Measurements from ENCODE around the gene PBX3. TPM values are rescaled to one million over a fixed set of nuclear protein-coding genes. Genes with fewer than 3 reads are reported as not detected.

Gene PBX3
- total RNA-seq, 1 donor from 2014 or later: 4.6 TPM

DNA sequence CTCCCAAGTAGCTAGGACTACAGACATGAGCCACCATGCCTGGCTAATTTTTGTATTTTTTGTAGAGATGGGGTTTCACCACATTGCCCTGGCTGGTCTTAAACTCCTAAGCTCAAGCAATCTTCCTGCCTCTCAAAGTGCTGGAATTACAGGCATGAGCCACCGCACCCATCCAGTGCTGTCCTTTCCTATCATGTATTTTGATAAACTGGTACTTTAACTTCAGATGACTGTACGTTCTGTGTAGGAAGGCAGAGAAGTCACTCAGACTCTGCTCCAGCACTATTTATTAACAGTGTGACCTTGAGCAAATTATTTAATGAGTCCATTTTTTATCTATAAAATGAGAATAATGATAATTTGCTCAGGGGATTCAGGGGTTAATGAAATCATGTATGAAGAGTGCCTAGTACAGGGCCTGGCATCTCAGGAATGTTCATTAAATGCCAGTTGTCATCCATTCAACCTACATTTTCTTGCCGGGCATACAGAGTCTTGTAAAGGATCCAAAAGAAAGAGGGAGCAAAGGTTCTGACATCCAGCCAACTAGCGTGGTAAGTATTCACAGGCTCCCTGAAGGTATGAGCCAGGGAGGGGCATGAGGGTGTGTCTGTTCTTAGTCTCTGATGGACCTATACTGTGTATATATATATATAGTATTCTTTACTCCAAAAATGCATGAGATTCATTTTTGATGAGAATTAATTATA lies 201.9 kb downstream of the PBX3 start:
- no peak for DNase-seq (ENCODE audit: low read depth in 2 of 2)

DNA sequence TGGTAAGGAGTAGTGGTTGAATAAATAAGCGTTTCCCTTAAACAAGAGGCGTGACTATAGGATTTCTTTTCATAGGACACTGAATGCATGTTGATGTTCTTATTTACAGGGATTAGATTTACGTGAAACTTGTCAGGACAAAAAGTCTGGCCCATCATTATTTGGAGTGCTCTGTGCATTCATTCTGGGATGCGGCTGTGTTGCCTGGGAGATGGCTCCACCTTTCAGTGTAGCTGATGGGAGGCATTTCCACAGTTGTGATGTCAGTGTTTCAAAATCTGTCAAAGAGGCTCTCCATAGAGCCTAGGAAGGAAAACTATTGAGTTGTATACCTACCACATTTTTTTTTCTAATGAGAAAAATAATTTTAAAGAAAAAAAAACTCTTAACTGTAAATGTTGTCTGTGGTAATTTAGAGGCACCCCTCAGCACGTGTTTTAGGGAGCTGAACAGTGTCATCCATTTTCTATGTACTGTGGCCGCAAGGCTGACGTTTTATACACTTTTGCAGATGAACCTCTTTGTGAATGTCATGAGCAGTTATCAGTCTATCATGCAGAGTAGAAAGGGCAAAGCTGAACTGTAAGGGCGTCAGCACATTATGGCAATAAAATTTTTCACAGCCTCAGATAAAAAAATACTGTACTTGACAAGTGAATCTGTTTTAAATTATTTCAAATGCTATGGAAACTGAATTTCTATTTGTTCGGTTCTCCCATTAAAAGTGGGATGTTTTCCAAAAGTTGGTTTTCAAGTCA lies 202.7 kb downstream of the PBX3 start:
- DNase-seq (ENCODE audit: low read depth in 2 of 2): no peak

DNA sequence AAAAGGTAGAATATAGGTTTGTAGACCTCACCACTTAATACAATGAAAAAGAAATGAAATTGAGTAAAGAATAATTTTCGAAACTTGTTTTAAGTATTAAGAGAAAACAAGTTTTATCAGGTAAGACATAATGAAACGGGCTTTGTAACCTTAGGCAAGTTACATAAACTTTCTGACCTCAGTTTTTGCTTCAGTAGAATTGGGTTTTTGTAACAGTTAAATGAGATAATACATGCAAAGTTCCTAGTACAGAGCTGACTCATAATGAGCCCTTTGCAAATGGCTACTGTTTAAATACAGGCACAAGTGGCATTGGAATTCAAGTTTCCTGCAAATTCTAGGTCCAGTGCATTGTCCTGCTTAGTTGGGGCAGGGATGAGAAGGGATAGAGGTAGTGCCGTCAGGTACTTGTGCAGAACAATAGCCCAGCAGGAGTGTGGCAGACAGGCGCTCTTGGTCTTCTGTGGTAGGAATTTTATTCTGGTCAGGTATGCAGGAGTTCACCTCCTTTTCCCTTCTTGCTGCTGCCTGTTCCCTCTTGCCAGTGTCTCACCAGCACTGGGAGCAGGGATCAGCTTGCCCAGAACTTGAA lies 203.8 kb downstream of the PBX3 start:
- no peak for DNase-seq (ENCODE audit: low read depth in 2 of 2)

DNA sequence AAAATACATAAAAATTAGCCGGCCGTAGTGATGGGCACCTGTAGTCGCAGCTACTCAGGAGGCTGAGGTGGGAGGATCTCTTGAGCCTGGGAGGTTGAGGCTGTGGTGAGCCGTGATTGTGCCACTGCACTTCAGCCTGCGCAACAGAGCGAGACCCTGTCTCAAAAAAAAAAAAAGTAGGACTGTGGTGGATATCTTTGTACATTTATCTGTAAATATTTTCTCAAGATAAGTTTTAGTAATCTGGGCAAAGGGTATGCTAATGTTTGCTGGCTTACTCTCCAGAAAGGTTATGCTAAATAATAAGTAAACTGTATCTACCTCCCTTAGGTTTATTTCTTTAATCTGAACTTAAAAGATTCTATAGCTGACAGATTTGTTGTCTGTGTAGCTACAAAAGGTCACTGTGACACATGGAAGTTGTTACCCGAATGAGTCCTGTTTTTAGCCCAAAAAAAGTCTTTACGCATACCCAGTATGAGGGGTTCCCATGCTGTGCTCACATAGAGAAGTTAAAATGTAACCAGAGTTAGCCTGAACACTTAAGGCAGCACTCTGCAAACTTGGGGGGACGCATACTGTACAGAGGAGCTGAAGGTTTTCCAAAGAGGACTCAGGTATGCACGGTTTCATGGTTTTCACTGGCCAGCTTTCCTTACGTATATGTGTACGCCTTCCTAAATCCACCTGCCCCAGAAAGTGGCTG lies 206.3 kb downstream of the PBX3 start:
- DNase-seq (ENCODE audit: low read depth in 2 of 2): no peak

DNA sequence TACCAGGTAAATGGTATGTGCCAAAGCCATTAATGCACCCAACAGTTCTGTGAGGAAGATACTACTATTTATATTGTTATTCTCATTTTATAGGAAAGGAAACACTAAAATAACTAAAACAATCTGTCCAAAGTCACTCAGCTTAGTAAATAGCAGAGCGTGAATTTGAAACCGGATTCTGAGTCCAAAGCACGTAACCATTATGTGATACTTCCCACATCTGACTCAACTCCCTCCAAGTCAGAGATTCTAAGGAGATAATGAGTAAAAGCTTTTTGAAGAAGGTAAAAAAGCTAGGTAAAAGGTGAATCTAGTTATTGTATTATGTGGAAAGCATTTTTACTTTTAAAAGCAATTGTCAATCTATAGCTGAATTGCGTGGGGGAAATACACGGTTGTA lies 208.9 kb downstream of the PBX3 start:
- DNase-seq (ENCODE audit: low read depth in 2 of 2): no peak

DNA sequence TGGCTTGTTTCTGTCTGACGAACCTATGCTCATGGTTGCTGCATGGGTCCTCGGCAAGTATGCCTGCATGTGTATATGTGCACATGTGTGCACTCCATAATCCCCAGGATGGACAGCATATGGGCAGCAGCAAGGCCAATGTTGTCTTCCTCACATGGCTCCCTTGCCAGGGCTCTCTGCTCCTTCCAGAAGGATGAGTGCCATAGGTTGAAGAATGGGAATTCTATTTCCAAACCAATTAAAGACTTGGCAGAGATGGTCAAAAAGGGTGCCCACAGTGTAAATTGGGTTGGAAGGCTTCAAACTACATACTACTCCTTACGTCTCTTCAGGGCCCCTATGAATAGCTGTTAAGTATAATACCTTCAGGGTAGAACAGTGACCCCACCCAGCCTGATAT lies 212.1 kb downstream of the PBX3 start:
- DNase-seq (ENCODE audit: low read depth in 2 of 2): no peak

DNA sequence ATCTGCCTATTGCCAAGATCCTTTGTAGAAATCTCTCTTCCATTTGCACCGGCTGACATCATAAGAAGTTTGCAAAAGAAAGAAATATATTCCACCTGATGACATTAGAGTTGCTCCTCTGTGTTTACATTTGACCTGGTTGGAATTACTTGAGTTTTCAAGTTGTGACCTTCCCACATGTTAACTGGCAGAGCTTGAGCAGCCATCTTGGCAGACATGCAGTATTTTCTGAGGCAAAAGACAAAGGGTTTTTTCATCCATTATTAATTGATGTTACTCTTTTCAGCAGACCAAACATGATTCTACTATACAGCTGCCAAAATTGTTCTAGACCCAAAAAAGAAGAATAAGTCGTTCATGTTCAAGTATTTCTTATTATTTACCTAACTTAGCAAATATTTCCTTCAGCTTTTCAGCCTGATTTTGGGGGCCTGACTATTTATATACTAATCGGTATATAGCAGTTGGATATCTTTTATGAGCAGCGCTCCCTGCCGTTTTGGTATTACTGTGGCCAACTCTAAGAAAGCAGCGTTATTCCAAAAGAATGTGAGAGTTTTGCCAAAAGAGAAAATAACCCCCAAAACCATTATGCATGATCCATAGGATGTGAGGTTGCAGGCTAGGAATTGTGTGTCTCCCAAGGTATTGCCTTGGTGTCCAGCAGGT lies 212.9 kb downstream of the PBX3 start:
- no peak for DNase-seq (ENCODE audit: low read depth in 2 of 2)

DNA sequence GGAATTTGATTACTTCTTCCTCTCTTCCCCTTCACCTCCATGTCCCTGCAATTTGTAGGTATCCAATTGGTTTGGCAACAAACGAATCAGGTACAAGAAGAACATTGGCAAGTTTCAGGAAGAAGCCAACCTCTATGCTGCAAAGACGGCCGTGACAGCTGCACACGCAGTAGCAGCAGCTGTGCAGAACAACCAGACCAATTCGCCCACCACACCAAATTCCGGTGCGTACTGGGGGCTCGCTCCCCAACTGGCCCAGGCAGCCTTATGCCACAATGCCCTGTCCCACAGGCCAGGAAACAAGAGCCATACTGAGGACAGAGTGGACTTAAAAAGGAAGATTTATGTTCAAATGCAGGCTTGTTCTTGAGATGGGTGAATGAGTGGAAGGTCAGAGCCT lies 213.5 kb downstream of the PBX3 start:
- DNase-seq (ENCODE audit: low read depth in 2 of 2): no peak

DNA sequence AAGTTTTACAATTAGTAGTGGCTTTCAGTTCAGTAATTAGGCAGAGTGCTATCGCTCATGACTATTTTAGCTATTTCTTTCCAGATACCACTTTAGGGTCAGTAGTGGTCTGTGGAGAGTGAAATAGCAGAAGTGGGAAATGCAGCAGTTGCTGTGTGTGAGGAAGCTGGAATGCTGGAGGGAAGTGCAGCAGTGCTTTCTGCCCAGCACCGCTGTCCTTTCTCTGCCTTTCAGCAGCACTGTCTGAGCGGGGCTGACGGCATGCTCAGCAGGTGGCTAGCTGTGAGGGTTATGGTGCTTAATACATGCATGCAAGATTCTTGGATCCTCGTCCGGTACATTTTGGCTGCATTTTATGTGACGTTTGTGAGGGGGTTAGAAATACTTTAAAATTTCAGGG lies 213.9 kb downstream of the PBX3 start:
- no peak for DNase-seq (ENCODE audit: low read depth in 2 of 2)

DNA sequence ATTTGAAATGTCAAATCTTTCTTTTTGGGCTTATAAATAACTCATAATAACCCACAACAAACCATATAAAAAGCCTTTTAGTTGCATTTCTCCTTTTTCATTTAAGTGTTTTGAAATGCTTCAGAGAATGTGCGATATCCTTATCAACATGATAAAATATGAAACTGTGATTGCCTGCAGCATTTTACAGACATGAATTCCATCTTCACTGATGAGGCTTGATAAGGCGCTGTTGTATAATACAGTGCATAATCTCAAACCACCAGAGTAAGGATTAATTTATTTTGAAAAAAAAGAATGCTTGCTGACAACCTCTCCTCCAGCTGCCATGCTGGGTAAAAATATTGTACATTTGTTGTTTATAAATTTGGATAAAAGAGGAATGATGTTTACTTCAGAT lies 216.8 kb downstream of the PBX3 start:
- DNase-seq (ENCODE audit: low read depth in 2 of 2): no peak

DNA sequence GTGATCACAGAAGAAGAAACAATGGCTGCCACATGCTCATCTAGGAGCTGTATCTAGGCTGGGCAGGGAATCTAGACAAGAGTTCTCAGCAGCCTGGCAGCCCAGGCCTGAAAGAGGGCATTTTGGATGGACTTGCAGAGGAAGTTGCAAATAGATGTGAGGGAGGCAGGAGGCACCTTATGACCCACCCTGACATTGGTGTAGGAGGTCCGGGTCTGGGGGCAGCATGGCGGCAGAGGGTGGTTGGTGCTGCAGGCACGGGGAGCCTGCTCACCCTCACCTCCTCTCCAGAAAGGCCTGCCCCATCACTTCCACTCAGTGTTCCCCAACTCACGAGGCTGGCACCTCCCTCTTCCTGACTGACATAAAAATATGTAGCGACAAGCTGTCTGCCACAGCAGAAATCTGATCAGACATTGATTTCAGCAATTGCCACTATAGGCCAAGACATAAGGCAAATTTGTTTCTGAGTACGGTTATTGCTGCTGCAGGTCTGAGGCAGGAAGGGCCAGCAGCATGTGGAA lies 217.6 kb downstream of the PBX3 start:
- no peak for DNase-seq (ENCODE audit: low read depth in 2 of 2)

DNA sequence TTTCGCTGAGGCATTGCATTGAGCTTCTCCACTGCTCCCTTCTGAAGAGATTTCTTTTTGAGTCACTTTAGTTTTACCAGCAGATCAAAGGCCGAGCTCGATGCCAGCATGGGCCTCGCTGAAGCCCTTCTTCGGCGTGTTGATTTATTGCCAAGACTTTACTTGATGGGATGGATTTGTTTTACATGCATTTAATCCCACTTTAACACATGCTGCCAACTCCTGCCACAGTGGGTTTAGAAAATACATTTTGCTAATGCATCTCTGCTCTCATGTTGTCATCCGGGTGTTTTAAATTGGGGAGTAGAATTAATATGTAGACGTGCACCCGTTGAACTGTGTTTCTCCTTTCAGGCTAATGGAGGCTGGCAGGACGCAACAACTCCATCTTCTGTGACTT lies 218.3 kb downstream of the PBX3 start:
- DNase-seq (ENCODE audit: low read depth in 2 of 2): no peak

DNA sequence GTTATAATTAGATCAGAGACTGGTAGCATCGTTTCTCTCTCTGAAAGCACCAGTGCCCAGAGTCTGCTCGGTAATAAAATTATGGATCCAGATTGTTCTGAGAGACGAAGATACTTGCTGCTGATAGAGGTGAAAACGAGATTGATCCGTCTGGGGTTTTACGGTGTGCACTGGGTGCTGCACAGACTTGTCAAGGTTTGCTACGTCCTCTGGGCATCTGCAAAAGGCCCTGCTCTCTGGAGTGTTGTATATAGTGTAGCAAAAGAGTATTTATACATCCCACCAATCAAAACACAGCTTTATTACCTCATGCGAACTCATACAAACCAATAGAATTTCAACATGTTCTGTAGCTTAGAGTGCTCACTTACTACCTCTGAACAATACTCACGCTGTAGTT lies 219.3 kb downstream of the PBX3 start:
- no peak for DNase-seq (ENCODE audit: low read depth in 2 of 2)

DNA sequence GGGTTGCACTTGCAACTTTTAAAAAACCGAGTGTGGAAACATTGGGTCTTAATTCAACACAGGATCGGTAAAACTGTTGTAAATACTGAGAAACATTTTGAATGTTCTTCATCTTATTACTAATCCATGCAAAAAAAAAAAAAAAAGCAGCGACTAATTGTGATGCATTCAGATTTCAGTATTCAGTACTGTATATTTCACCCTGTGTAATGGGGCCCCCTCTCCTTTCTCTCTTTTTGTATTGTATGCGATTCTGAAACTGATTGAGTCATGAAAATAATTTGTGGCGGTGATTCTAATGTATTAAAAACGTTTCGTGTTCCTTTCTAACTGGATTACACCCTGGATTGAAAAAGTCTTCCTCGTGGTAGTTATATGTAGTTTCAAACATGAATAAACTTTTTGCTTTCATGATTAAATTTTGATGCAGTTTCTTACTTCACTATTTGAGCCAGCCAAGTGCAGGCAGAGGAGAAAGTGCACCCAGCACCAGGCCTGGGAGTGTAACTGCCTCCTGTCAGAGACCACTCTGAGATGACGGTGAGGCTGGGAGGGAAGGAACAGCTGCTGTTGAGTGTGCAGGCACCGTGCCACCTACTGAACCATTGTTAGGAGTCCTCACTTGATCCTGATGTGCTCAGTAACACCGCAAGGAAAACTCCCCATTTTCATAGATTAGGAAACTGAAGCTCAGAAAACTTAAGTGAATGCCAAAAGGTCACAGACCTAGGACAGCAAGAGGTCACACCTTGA lies 220.0 kb downstream of the PBX3 start:
- no peak for DNase-seq (ENCODE audit: low read depth in 2 of 2)

DNA sequence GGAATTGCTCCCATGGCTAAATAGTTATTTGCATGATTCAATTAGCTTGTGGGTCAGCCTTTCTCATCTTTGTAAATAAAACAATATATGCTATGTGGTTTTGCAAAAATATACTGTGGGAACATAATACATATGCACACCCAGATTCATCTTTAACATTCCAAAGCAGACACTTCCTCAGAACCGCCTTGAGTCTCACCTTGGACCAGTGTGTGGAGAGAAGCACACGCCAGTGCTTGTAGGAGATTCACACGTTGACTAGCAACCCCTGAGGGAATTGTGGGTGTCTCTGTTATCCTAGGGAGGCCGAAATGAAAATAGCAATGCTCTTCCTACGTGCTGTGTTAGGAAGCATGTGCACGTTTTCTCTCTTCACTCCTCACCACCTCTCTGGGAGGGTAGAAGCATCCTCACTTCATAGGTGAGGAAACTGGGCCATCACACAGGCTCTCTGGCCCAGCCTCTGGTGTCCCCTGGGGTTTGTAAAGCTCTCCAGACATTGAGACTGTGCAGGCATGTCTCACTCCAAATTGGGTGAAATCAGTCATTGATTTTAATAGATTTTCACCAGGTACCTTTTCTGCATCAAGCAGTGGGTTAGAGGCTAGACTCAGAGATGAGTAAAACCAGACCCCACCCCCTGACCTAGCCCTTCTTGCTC lies 221.7 kb downstream of the PBX3 start:
- no peak for DNase-seq (ENCODE audit: low read depth in 2 of 2)

DNA sequence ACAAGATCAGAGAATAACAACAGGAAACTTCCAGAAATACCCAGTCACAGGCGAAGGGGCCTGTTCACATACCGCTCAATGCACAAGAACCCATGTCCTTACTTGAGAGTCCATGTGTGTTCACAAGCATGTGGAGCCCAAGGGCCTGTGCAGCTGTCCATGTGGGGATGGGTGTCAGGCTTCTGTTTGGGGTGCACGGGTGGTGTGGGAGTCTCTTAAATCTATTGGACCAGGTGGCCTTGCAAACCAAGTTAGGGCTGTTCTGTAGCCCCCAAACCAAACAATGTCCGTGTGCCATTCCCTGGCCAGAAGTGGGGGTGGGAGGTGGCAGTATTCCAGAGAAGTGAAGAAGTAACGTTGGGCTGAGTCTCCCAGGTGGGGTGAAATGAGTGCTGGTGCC lies 222.3 kb downstream of the PBX3 start:
- DNase-seq (ENCODE audit: low read depth in 2 of 2): no peak

DNA sequence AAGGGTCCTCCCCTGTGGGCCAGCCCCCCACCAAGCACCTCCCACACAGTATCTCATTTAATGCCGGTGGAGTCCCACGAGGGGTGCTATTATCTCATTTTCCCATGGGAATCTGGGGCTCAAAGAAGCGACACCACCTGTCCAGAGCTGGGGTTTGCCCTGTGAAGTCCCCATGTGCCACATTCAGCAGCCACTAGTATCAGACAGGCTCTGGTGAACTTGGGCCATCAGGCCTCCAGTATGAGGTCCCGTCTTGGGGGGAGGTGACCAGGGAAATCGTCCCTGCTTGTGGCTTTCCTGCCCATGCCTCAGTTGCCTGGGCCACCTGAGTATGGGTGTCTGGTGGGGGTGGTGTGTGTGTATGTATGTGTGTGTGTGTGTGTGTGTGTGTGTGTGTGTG lies 222.7 kb downstream of the PBX3 start:
- no peak for DNase-seq (ENCODE audit: low read depth in 2 of 2)

DNA sequence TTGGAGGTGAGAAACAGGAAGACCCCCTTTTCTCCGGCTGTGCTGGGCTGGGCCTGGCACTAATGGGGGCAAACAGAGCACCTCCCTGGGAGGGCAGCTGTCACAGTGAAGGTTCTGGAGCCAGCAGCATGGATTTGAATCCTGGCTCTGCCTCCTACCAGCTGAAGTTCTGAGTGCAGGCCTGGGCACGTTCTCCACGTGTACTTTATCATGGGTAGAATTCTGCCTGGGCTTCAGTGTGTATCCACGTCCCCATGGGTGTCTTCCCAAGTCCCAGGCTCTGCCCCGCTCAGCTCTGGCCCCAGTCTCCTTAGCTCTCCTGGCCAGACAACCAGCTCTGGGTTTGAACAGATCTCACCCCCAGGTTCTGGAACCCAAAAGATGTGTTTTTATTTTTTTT lies 223.2 kb downstream of the PBX3 start:
- DNase-seq (ENCODE audit: low read depth in 2 of 2): no peak

DNA sequence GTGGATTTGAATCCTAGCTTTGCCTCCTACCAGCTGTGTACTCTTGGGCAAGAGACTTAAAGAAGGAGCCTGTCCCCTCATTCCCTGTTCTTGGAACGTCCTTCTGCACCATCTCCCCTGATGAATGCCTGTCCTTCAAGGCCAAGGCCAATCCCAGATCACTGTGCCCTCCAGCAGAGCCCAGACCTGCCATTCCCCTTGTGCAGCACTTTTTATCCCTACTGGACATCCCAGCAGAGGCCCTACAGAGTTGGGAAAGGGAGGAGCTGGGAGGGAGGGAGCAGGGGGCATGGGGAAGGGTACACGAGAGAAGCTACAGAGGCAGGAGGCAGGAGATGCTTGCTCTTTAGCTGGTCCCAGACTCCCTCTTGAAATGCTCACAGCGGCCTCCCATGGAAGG lies 223.9 kb downstream of the PBX3 start:
- DNase-seq (ENCODE audit: low read depth in 2 of 2): no peak

DNA sequence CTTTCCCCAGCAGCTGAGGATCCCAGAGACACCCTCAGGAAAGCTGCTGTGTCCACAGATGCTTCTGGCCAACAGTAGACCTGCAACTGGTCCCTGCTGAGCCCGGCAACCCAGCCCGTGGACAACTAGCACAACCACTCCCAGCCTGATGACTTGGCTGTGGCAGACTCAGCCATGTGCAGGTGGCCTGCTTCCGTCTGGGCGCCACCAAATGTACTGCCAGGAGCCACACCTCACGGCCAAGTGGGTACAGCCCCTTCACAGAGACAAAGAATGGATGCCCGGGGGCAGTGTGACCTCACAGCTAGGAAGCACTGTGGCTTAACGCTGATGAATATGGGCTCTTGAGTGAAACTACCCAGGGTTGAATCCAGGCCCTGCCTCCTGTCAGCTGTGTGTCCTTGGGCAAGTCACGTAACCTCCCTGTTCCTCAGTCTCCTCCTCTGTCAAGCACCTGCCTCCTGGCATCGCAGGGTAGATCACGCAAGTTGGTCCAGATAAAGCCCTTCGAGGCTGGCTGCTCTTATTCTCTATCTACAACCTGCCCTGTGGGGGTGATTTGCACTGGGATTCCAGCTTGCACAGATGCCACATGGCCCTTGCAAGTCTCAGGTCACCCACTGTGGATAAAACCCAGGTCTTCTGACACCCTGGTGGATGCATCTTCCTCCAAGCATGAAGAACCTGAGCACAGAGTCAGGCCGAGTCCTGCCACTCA lies 225.0 kb downstream of the PBX3 start:
- no peak for DNase-seq (ENCODE audit: low read depth in 2 of 2)
